GM10248 (cell line): ENCODE data around the gene DUS4L.

ENCODE experiments used
- CTCF ChIA-PET: fragments of 300-600 bp; sonication (Branson Sonifier 250); formaldehyde crosslinking; extraction: SDS; loops from one replicate; lab custom pipeline; 2021; ENCODE audit warnings: antibody characterized with exemption; lab: Yijun Ruan, JAX
- POLR2A ChIA-PET: fragments of 350-650 bp; sonication (Branson Sonifier 250); formaldehyde crosslinking; extraction: SDS; loops from one replicate; lab custom pipeline; 2020; ENCODE audit warnings: antibody characterized with exemption; lab: Yijun Ruan, JAX
- DNase-seq: peaks from one replicate; pipeline ENCODE4 v3.0.0; 2012; ENCODE audit errors: extremely low spot score
- TF ChIP-seq, protein P1 (sequence below): IDR thresholded peaks from 2 replicates; pipeline ENCODE4 v1.5.1; 2012; ENCODE audit warnings: mild to moderate bottlenecking, low read depth; ENCODE audit errors: extremely low read depth, missing control alignments, control extremely low read depth

The DUS4L gene

DNA sequence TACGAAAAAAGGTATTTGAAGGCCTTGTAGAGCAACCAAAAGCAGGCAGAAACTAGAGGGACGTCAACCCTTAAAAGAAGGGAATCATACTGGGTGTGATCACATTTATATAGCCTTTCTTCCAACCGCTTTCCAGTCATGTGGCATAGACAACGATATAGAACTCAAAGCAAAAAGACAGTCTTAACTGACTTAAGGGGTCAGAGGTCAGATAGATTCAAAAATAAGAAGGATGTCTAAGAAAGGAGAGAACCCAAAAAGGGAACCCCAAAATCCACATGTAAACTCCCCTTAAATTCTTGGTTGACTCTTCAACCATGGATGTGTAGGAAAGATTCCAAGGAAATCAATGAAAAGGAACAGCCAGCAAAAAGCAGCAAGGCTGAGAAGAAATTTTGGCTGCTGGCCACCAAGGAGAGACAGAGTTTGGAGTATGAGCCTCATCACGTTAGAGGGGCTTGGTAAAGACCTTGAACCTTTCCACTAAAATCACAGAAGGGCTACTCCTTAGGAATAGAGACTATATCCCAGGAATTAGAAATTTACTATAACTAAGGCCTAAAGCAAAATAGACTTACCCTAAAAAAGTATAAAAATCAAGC, 24.9 kb downstream of the DUS4L start:
- ChIA-PET CTCF (interaction anchor here (1.3 to 1.4 kb wide), 2 partner anchors 12 to 30 kb away, joined by 3 read pairs; no protein-coding TSS in a partner anchor), POLR2A (no interaction called here)
- no peak for DNase-seq
- TF ChIP-seq, protein P1, sequence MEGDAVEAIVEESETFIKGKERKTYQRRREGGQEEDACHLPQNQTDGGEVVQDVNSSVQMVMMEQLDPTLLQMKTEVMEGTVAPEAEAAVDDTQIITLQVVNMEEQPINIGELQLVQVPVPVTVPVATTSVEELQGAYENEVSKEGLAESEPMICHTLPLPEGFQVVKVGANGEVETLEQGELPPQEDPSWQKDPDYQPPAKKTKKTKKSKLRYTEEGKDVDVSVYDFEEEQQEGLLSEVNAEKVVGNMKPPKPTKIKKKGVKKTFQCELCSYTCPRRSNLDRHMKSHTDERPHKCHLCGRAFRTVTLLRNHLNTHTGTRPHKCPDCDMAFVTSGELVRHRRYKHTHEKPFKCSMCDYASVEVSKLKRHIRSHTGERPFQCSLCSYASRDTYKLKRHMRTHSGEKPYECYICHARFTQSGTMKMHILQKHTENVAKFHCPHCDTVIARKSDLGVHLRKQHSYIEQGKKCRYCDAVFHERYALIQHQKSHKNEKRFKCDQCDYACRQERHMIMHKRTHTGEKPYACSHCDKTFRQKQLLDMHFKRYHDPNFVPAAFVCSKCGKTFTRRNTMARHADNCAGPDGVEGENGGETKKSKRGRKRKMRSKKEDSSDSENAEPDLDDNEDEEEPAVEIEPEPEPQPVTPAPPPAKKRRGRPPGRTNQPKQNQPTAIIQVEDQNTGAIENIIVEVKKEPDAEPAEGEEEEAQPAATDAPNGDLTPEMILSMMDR: no peak

DNA sequence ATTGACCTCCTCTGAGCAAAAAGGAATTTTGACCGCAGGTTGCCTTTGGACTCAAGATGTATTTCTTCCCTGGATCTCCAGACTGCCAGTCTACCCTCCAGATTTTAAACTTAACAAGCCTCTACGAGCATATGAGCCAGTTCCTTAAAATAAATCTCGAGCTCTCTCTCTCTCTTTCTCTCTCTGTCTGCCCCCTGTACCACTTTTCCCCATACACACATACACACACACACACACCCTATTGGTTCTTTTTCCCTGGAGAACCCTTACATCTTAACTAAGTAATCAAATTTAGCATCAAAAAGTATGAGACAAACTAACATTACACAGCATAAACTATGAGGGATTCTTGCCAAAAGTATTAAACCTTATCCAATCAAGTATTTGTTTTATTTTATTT, 27.6 kb downstream of the DUS4L start:
- TF ChIP-seq, protein P1: no peak
- no peak for DNase-seq
- ChIA-PET CTCF (no interaction called here), POLR2A (no interaction called here)

DNA sequence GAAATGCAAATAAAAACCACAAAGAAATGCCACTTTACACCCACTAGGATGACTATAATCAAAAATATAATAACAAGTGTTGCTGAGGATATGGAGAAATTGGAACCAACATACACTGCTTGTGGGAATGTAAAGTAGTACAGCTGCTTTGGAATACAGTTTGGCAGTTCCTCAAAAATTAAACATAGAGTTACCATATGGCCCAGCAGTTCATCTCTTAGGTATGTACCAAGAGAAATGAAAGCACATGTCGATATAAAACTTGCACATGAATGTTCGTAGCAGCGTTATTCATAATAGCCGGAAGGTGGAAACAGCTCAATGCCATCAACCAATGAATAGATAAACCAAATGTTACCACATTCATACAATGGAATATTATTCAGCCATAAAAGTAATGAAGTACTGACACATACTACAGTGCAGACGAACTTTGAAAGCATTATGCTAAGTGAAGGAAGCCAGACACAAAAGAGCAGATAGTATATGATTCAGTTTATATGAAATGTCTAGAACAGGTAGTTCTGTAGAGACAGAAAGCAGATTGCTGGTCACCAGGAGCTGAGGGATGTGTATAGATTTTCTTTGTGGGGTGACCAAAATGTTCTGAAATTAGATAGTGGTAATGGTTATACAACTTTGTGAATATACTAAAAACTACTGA, 28.7 kb downstream of the DUS4L start:
- ChIA-PET POLR2A (no interaction called here), CTCF (interaction anchor here (1.3 to 1.7 kb wide), 3 partner anchors 16 to 127 kb away, joined by 3 read pairs; no protein-coding TSS in a partner anchor)
- no peak for DNase-seq
- TF ChIP-seq, protein P1: no peak

DNA sequence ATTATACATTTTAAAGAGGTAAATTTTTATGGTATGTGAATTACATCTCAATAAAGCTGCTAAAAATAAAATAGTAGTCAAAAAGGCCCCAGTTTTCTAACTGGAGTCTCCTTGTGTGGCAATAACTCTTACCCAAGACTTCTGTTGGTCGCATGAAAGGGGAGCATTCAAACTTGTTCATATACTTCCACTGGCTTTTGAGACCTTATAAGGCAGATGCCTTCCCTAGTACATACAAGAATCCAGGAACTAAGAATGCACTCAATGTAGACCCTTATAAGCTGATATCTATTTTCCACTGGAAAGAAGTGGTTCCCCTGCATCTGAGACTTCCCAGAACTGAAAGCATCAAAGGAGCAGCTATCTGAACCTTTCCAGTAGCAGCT, 29.2 kb downstream of the DUS4L start:
- TF ChIP-seq, protein P1: no peak
- ChIA-PET POLR2A (no interaction called here), CTCF (interaction anchor here (1.1 to 1.7 kb wide), 4 partner anchors 17 to 645 kb away, joined by 3 read pairs; no protein-coding TSS in a partner anchor)
- DNase-seq: no peak

DNA sequence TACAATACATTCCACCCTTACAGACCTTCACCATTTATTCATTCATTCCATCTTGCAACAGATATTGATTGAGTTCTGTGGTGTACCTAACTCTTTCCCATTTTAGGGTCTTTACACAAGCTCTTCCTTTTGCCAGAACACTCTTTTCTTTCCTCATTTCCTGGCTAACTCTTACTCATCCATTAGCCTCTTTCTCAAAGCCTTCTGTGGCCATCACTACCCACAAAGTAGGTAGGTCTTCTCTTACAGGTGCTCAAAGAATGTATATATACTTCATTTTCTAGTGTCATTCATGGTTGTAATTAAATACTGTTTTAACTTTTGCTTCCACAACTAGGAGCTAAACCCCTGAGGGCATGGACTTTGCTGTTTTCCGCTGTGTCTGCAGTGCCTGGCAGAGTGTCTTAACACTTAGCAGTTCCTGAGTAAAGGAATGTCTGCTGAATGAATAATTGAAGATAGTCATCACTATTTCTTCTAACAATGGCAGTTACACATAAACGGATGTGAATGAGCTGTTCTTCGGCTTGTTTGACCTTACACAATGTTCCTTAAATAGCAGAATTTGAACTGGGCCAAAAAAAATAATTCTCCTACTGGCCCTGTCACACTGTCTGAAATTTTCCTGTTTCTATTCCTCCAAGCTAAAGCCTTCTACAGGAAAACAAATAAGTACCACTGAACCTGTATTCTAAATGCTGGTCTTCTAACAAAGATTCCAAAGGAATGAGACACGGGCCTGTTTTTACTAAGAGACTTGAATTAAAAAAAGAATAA, 31.4 kb downstream of the DUS4L start:
- TF ChIP-seq, protein P1: no peak
- DNase-seq: no peak
- CTCF ChIA-PET: interaction anchor here (1.0 to 1.8 kb wide), 2 partner anchors 10 to 16 kb away, joined by 3 to 4 read pairs; no protein-coding TSS in a partner anchor
- POLR2A ChIA-PET: no interaction called here

DNA sequence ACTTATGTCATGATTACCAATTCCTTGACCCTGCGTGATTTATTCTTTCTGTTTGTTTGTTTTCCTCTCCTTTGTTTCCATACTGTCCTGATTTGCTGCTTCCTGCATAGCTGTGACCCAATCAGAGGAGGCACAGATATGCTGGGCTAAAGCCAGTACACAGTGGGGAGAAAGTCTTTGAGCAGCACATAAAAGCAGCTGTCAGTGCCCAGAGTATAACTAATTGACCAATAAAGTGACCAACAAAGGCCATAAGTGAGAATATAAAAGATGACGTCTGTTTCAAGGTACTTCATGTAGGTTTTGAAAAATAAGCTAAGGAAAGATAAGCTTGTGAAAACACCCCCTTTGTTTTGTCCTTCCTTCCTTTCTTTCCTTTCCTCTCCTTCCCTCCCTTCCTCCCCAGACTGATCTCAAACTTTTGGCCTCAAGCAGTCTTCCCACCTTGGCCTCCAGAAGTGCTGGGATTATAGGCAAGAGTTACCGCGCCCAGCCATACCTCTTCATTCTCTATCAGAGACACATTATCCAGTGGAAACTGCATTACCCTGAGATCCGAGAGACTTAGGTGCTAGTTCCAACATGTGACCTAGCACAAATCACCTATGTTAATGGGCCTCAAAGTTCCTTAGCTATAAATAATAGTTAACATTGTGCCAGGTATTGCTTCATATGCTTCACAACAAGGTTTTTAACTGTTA, 33.3 kb downstream of the DUS4L start:
- POLR2A ChIA-PET: no interaction called here
- CTCF ChIA-PET: interaction anchor here (0.9 to 1.4 kb wide), 4 partner anchors 7 to 49 kb away, joined by 3 read pairs; no protein-coding TSS in a partner anchor
- TF ChIP-seq, protein P1: no peak
- no peak for DNase-seq
